Neuronal stem cell (in vitro differentiated cells): ENCODE data around the gene STMN1.

Source experiments
- DNase-seq: peaks from one replicate; pipeline ENCODE4 v3.0.0-alpha.2; 2013; ENCODE audit warnings: low spot score
- H2AFZ ChIP-seq: one replicate; pipeline ENCODE4 v1.6.1; 2013; ENCODE audit warnings: mild to moderate bottlenecking, low read length, inconsistent platforms
- H2AK5ac ChIP-seq: 2 replicates; pipeline ENCODE4 v1.6.1; 2013; ENCODE audit warnings: low read depth, mild to moderate bottlenecking, inconsistent platforms, low read length, moderate library complexity, mixed read lengths
- H2BK120ac ChIP-seq: 2 replicates; pipeline ENCODE4 v1.6.1; 2013; ENCODE audit warnings: low read depth, mild to moderate bottlenecking, inconsistent platforms, low read length, moderate library complexity, mixed read lengths
- H2BK12ac ChIP-seq: one replicate; pipeline ENCODE4 v1.6.1; 2013; ENCODE audit warnings: low read length, inconsistent platforms
- H2BK15ac ChIP-seq: 2 replicates; pipeline ENCODE4 v1.6.1; 2013; ENCODE audit warnings: mild to moderate bottlenecking, low read length, inconsistent platforms, mixed read lengths
- H2BK5ac ChIP-seq: one replicate; pipeline ENCODE4 v1.6.1; 2013; ENCODE audit warnings: inconsistent platforms, mild to moderate bottlenecking, low read length, moderate library complexity
- H3K14ac ChIP-seq: one replicate; pipeline ENCODE4 v1.6.1; 2013; ENCODE audit warnings: low read length, inconsistent platforms
- H3K18ac ChIP-seq: 2 replicates; pipeline ENCODE4 v1.6.1; 2013; ENCODE audit warnings: low read length, inconsistent platforms
- H3K23ac ChIP-seq: 2 replicates; pipeline ENCODE4 v1.6.1; 2013; ENCODE audit warnings: low read depth, mild to moderate bottlenecking, mixed read lengths, low read length, inconsistent platforms; ENCODE audit not compliant: poor library complexity
- H3K27ac ChIP-seq: replicated peaks from 3 replicates; pipeline ENCODE4 v1.5.1; 2013; ENCODE audit warnings: low read length, inconsistent platforms
- H3K27me3 ChIP-seq, 3 experiments: 2 replicates each; pipeline ENCODE4 v1.6.1; 2013; ENCODE audit warnings: low read length in 3 of 3, mild to moderate bottlenecking in 2 of 3, inconsistent platforms in 1 of 3, low read depth in 1 of 3, mixed read lengths in 1 of 3, moderate library complexity in 1 of 3; ENCODE audit not compliant: control insufficient read depth in 3 of 3, insufficient read depth in 3 of 3
- H3K36me3 ChIP-seq, 2 donors: replicated peaks in 1 of 2; 2 replicates each; pipeline ENCODE4 v1.6.1; 2013; ENCODE audit warnings: low read length in 2 of 2; ENCODE audit not compliant: control insufficient read depth in 2 of 2, insufficient read depth in 2 of 2
- H3K4ac ChIP-seq: 2 replicates; pipeline ENCODE4 v1.6.1; 2013; ENCODE audit warnings: inconsistent platforms, mild to moderate bottlenecking, low read length, moderate library complexity
- H3K4me1 ChIP-seq, 2 donors: 1 replicate in 1 of 2; 2 replicates in 1 of 2; pipeline ENCODE4 v1.6.1; 2013; ENCODE audit warnings: low read length in 2 of 2, low read depth in 1 of 2; ENCODE audit not compliant: control insufficient read depth in 2 of 2, insufficient read depth in 1 of 2
- H3K4me2 ChIP-seq: one replicate; pipeline ENCODE4 v1.6.1; 2013; ENCODE audit warnings: mild to moderate bottlenecking, low read length, inconsistent platforms; ENCODE audit not compliant: insufficient read depth, poor library complexity, severe bottlenecking
- H3K4me3 ChIP-seq, 2 donors: 2 replicates each; pipeline ENCODE4 v1.5.1; 2013; ENCODE audit warnings: low read length in 2 of 2, mild to moderate bottlenecking in 2 of 2, inconsistent platforms in 1 of 2, moderate library complexity in 1 of 2
- H3K79me1 ChIP-seq: one replicate; pipeline ENCODE4 v1.6.1; 2013; ENCODE audit warnings: low read depth, mild to moderate bottlenecking, inconsistent platforms, low read length, moderate library complexity
- H3K9ac ChIP-seq: one replicate; pipeline ENCODE4 v1.6.1; 2013; ENCODE audit warnings: mild to moderate bottlenecking, low read depth, low read length, inconsistent platforms; ENCODE audit not compliant: poor library complexity
- H3K9me3 ChIP-seq, 2 donors: replicated peaks in 1 of 2; 2 replicates each; pipeline versions ENCODE3 to v1.6.1; 2013; ENCODE audit warnings: low read length in 2 of 2, mild to moderate bottlenecking in 2 of 2, inconsistent platforms in 1 of 2, low read depth in 1 of 2, mixed read lengths in 1 of 2, moderate library complexity in 1 of 2; ENCODE audit not compliant: control insufficient read depth in 2 of 2, insufficient read depth in 1 of 2
- H4K8ac ChIP-seq: one replicate; pipeline ENCODE4 v1.6.1; 2013; ENCODE audit warnings: low read depth, mild to moderate bottlenecking, inconsistent platforms, low read length, moderate library complexity
- H4K91ac ChIP-seq: one replicate; pipeline ENCODE4 v1.6.1; 2013; ENCODE audit warnings: low read length, low read depth, mild to moderate bottlenecking, inconsistent platforms; ENCODE audit not compliant: poor library complexity
- WGBS, 2 donors: extraction: QIAGEN DNeasy Blood & Tissue Kit; methylation state at CpG; one replicate each; pipeline ENCODE4 v1.1.7; 2013; ENCODE audit warnings: missing lambda C conversion rate in 2 of 2, mixed read lengths in 1 of 2; ENCODE audit not compliant: insufficient read length in 2 of 2, insufficient replicate concordance in 1 of 2; ENCODE audit errors: extremely low coverage in 2 of 2; 5-methylcytosine and 5-hydroxymethylcytosine counted together

Gene STMN1

DNA sequence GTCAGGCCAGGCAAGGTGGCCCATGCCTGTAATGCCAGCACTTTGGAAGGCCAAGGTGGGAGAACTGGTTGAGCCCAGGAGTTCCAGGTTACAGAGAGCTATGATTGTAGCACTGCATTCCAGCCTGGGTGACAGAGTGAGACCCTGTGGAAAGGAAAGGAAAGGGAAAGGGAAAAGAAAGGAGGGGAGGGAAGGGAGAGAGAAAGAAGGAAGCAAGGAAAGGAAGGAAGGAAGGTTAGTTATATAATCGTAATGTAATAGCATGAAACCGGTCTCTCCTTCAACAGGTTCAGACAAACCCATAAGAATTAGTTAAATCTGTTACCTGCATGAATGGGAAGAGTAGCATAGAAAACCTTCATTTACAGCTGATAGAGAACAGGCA, 29.5 kb downstream of the STMN1 start:
- H2BK5ac ChIP-seq: no peak overlapping the region
- peaks cover 0 to 9% (median 0%) of the 10 kb centered on the region in 3 experiments for H3K27me3 ChIP-seq
- peaks cover 0 to 5% of the 10 kb centered on the region in 2 donors for H3K36me3 ChIP-seq
- H3K9ac ChIP-seq: no peak overlapping the region
- H2AFZ ChIP-seq: no peak overlapping the region
- H3K4me1 ChIP-seq: peaks cover 7 to 16% of the 10 kb centered on the region in 2 donors
- no peak overlapping the region for H2BK12ac ChIP-seq
- no peak overlapping the region for H3K4me3 ChIP-seq
- H3K9me3 ChIP-seq: no peaks in the 10 kb centered on the region
- H4K8ac ChIP-seq: no peak overlapping the region
- no peak overlapping the region for H3K4ac ChIP-seq
- WGBS, 2 donors: no CpG with 5 or more reads among the region's 2 CpGs
- H2BK120ac ChIP-seq: no peak overlapping the region
- H4K91ac ChIP-seq: no peak overlapping the region
- no peak overlapping the region for H2AK5ac ChIP-seq
- peaks cover 1% of the 10 kb centered on the region for H3K79me1 ChIP-seq
- no peak overlapping the region for H2BK15ac ChIP-seq
- no peak overlapping the region for H3K14ac ChIP-seq
- H3K27ac ChIP-seq: no peak overlapping the region
- no peak for DNase-seq
- H3K18ac ChIP-seq: no peak overlapping the region
- no peak overlapping the region for H3K4me2 ChIP-seq
- H3K23ac ChIP-seq: no peak overlapping the region

DNA sequence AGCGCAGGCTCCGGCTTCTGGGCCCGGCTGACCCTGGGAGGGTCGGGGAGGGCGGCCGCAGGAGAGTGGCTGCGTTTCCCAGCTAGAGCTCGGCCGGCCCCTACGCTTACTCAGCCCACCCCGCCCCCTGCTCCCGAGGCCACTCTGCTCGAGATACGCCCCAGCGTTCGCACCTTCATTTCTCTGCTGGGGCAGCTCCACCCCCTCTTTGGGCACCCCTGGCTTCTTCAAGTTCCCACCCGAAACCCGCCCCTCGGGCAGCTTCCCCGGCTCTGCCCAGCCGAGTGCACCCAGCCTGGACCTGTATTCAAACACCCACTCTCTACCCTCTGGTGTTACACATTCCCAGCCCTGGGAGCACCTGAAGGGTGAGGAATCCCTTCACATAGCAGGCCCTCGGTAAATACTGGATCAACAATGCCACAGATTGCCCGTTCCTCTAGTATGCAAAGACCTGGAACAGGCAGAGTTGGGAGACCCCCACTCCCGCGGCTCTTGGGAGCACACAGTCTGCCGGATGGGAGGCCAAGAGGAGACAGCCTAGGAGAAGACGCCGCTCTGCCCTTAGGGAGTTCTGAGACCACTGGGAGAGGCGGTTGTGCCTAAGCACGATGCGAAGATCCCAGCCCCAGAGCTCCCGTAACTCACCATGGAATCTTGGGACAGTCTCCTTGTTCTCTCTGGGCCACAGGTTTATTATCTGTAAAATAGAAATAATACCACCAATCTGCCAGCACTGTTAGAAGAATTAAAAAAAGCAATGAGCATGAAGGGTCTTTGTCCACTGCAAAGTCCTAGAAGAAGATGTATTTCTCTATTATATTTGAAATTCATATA, 30.1 kb downstream of the STMN1 start:
- Histone ChIP-seq H2BK5ac (no peak overlapping the region), H3K23ac (peak overlapping the region; percentile 92), H3K79me1 (peaks cover 1% of the 10 kb centered on the region), H3K14ac (no peak overlapping the region), H3K9ac (peak overlapping the region; percentile 50), H3K27ac (peak overlapping the region; percentile 51), H3K4me3 (peak overlapping the region; percentile 55 to 76), H2BK15ac (peak overlapping the region; percentile 46), H3K27me3 (peaks cover 0 to 9% (median 0%) of the 10 kb centered on the region in 3 experiments), H3K36me3 (peaks cover 0 to 6% of the 10 kb centered on the region in 2 donors), H3K9me3 (no peaks in the 10 kb centered on the region), H3K4ac (no peak overlapping the region), H4K91ac (peak overlapping the region; percentile 77), H2BK12ac (no peak overlapping the region), H2AFZ (peak overlapping the region; percentile 94), H3K4me2 (peak overlapping the region; percentile 90), H4K8ac (no peak overlapping the region), H3K4me1 (peaks cover 9 to 22% of the 10 kb centered on the region in 2 donors), H3K18ac (peak overlapping the region; percentile 94), H2AK5ac (peak overlapping the region; percentile 76), H2BK120ac (no peak overlapping the region)
- WGBS, 2 donors: no CpG with 5 or more reads among the region's 32 CpGs
- DNase-seq: no peak

DNA sequence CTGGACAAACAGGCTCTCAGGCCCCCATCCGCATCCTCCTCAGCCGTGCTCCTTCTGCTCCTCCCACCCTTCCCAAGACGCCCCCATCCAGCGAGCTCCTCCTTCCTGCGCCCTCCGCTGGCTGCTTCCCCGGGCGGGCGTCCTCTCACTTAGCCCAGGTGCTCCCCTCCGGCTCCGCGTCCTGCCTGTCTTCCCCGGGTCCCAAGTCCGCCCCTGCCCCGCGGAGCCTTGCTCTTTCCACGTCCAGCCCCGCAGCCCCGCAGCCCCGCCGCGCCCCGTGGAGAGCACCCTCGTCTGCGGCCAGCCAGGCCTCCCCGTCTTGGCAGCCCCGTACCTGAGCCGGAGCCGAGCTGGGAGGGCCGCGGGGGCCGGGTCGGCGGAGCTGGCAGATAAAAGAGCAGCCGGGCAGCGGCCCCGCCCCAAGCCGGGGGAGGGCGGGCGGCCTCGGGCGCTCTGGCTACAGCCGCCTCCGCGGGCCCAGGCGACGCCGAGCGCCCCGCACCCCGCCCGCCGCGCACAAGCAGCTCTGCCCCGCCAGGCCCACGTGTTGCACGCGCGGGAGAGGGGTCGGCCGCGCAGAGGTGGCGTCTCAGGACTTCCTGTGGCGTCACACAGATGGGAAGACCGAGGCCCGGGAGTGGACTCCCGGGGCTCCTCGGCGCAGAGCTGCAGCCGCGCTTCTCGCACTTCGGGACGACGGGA, 30.9 kb downstream of the STMN1 start, which contains the start of gene PAQR7:
PAQR7 (minus strand) TSS at position 555 of the 702 bp plus-strand sequence. CDS start 11,869 bp downstream, outside the sequence.
- H3K23ac ChIP-seq: peak within 1 kb of the TSS; percentile 92
- peak within 1 kb of the TSS; percentile 48 for H4K8ac ChIP-seq
- no peak within 1 kb of the TSS for H2BK120ac ChIP-seq
- peaks cover 0 to 6% of the 10 kb centered on the region in 2 donors for H3K36me3 ChIP-seq
- H2BK5ac ChIP-seq: no peak within 1 kb of the TSS
- H3K14ac ChIP-seq: peak within 1 kb of the TSS; percentile 75
- peak within 1 kb of the TSS; percentile 51 for H3K27ac ChIP-seq
- H2BK12ac ChIP-seq: no peak within 1 kb of the TSS
- peak within 1 kb of the TSS; percentile 90 for H3K4me2 ChIP-seq
- H4K91ac ChIP-seq: peak within 1 kb of the TSS; percentile 77
- peaks cover 0 to 9% (median 0%) of the 10 kb centered on the region in 3 experiments for H3K27me3 ChIP-seq
- H2AK5ac ChIP-seq: peak within 1 kb of the TSS; percentile 99
- H3K4ac ChIP-seq: peak within 1 kb of the TSS; percentile 68
- peaks cover 1% of the 10 kb centered on the region for H3K79me1 ChIP-seq
- H3K4me3 ChIP-seq: peak within 1 kb of the TSS; percentile 55 to 76
- H3K18ac ChIP-seq: peak within 1 kb of the TSS; percentile 96
- H3K9me3 ChIP-seq: no peaks in the 10 kb centered on the region
- peak within 1 kb of the TSS; percentile 46 for H2BK15ac ChIP-seq
- H3K4me1 ChIP-seq: peaks cover 10 to 22% of the 10 kb centered on the region in 2 donors
- H2AFZ ChIP-seq: peak within 1 kb of the TSS; percentile 94
- peak; percentile 70 for DNase-seq
- peak within 1 kb of the TSS; percentile 91 for H3K9ac ChIP-seq
- no CpG with 5 or more reads among the region's 75 CpGs for WGBS, 2 donors
